Pancreas (tissue), 10 donors: ENCODE measurements around the gene ACTR8. TPM values are rescaled to one million over a fixed set of nuclear protein-coding genes. Genes with fewer than 3 reads are reported as not detected.

Experiments used
- ATAC-seq, 4 donors: fragments of 200-7000 bp; cut with Tn5 transposase; one replicate each; pipeline versions ENCODE4 v1.8.0 to v1.9.1; 2020; ENCODE audit warnings: mild to moderate bottlenecking in 4 of 4, moderate library complexity in 4 of 4
- DNase-seq, 6 donors: peaks; one replicate each; pipeline ENCODE4 v3.0.0-alpha.2; 2020
- FAIRE-seq: peaks from 2 replicates; lab custom pipeline; 2012; peaks lifted over from hg19 to GRCh38; lab: Jason Lieb, UNC
- H3K27ac ChIP-seq, 4 donors: fragments of 200-600 bp; sonication (generic); 1 replicate in 3 of 4; 2 replicates in 1 of 4; pipeline versions ENCODE4 v1.5.0 to v1.8.0; 2020
- H3K27me3 ChIP-seq, 4 donors: fragments of 200-600 bp; one replicate each; pipeline ENCODE4 v1.8.0; 2021
- H3K36me3 ChIP-seq, 3 donors: fragments of 200-600 bp; sonication (generic) in 1 of 3; one replicate each; pipeline versions ENCODE4 v1.5.0 to v1.8.0; 2020 to 2021
- H3K4me1 ChIP-seq, 3 donors: fragments of 200-600 bp; one replicate each; pipeline ENCODE4 v1.8.0; 2021
- H3K4me3 ChIP-seq, 4 donors: fragments of 200-600 bp; sonication (generic) in 2 of 4; one replicate each; pipeline versions ENCODE4 v1.5.0 to v1.8.0; 2020 to 2021
- H3K9me3 ChIP-seq, 4 donors: fragments of 200-600 bp; one replicate each; pipeline ENCODE4 v1.8.0; 2021
- WGBS, 2 donors: extraction: QIAGEN DNeasy Blood & Tissue Kit; methylation state at CpG; one replicate each; pipeline ENCODE4 v1.1.7; 2013; 5-methylcytosine and 5-hydroxymethylcytosine counted together
- intact Hi-C, 3 donors: fragments of 100-400 bp; cut with DNase I; formaldehyde crosslinking; loops; one replicate each; pipeline versions ENCODE4 v1.11.1 to v1.14.2; 2022
- polyA plus RNA-seq, 2 donors: library from polyadenylated mRNA; stranded (reverse); fragments of 200-250 nt; gene quantifications; one replicate each; pipeline ENCODE4 v1.2.3, GENCODE V29; 2013
- total RNA-seq, 6 donors: library from RNA; stranded (reverse); fragmentation: NEBNext Ultra II Directional in 4 of 6; extraction: Animal tissue kit (Norgen Biotek cat#: 25700) in 4 of 6; gene quantifications; one replicate each; pipeline versions ENCODE4 v1.2.1 to v1.2.4, GENCODE V29; 2021 to 2023
- TF ChIP-seq, protein P1 (sequence below), 4 donors: fragments of 200-600 bp; sonication (generic) in 3 of 4; IDR thresholded peaks; one replicate each; pipeline versions ENCODE4 v1.5.0 to v1.8.0; 2021; ENCODE audit warnings: antibody characterized with exemption in 4 of 4
- donor health status: healthy with polysubstance abuse.
- donor health status: DM: no; HTN: no; CAD: no; lungs with moderate emphysema.
- donor health status: DM: no; HTN: no; CAD: no.
- donor health status: control.
- donor health status: control.
- donor health status: Bipolar disorder and iron deficiency.
- donor health status: DM: yes; HTN: yes; CAD: no.
- donor health status: DM: no; HTN: no; CAD: no.
- donor health status: DM: no; HTN: no; CAD: no.
- donor health status: DM: yes; HTN: yes; CAD: no.

Gene ACTR8
- total and polyA plus RNA-seq, 8 donors = 9.5 to 19.2 (median 13.6) TPM

DNA sequence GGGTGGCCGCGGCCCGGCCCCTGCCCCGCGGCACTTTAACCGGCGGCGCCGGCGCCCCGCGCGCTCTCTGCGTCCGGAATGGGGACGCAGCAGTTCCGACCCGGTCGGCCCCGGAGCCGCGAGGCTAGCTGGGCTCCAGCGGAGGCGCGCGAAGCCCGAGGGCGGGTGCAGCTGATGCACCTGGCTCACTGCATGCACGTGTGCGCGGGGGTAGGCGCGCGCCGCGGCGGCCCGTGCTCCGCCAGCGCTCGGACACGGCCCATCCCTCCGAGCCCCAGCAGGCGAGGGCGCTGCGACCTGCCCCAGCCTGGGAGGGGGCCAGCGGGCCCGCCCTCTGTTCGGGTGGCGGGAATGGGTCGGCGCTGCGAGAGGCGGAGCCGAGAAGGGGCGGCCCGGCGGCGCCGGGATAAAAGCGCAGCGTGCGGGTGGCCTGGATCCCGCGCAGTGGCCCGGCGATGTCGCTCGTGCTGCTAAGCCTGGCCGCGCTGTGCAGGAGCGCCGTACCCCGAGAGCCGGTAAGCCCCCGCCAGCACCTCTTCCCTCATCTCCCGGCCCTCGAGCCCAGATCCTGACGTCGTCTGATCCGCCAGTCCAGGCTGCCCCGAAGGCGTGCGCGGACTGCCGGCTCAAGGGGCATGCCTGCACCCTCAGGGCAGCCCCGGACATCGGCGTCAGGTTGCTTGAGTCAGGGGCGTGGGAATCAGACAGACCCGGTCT, 35.7 kb downstream of the ACTR8 start, which contains the start of the genes CHDH and IL17RB:
TSS of gene CHDH (minus strand) at position 286 of the 717 bp plus-strand sequence. CDS start 22,411 bp downstream, outside the sequence.
TSS of gene IL17RB (plus strand) at position 435 of the 717 bp plus-strand sequence. CDS start at position 456, 21 bp downstream.
- intact Hi-C loops = no loop called here
- Histone ChIP-seq H3K4me1 (peaks cover 29 to 32% (median 32%) of the 10 kb centered on the region in 3 donors), H3K4me3 (peak within 1 kb of the TSS; percentile 52 to 88 (median 78)), H3K36me3 (no peaks in the 10 kb centered on the region), H3K27ac (peak within 1 kb of the TSS; percentile 95 to 99 (median 96)), H3K9me3 (no peaks in the 10 kb centered on the region), H3K27me3 (no peaks in the 10 kb centered on the region)
- DNase-seq (peak; percentile 90 to 95 (median 92)), ATAC-seq (peak; percentile 75 to 83 (median 80)), FAIRE-seq (no peak)
- 1% methylated on average over 77 to 91 of the region's 91 CpGs for WGBS, 2 donors
- TF ChIP-seq, protein P1, sequence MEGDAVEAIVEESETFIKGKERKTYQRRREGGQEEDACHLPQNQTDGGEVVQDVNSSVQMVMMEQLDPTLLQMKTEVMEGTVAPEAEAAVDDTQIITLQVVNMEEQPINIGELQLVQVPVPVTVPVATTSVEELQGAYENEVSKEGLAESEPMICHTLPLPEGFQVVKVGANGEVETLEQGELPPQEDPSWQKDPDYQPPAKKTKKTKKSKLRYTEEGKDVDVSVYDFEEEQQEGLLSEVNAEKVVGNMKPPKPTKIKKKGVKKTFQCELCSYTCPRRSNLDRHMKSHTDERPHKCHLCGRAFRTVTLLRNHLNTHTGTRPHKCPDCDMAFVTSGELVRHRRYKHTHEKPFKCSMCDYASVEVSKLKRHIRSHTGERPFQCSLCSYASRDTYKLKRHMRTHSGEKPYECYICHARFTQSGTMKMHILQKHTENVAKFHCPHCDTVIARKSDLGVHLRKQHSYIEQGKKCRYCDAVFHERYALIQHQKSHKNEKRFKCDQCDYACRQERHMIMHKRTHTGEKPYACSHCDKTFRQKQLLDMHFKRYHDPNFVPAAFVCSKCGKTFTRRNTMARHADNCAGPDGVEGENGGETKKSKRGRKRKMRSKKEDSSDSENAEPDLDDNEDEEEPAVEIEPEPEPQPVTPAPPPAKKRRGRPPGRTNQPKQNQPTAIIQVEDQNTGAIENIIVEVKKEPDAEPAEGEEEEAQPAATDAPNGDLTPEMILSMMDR (IDR thresholded peaks at IDR 0.05) = no peak

DNA sequence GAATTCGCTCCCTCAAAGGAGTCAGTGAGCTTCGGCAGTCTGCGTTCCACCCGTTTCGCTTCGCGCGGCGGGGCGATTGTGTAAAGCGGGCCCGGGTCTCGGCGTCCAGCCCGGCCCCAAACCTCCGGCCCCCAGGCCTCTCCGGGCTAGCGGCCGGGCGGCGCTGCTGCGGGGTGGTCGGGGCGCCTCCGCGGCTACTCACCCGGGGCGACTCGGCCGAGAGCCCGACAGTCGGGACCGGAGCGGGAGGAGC, 36.1 kb downstream of the ACTR8 start:
- Histone ChIP-seq H3K4me1 (peaks cover 32 to 37% (median 36%) of the 10 kb centered on the region in 3 donors), H3K4me3 (peak overlapping the region; percentile 52 to 88 (median 78)), H3K27ac (peak overlapping the region; percentile 95 to 99 (median 96)), H3K9me3 (no peaks in the 10 kb centered on the region), H3K27me3 (no peaks in the 10 kb centered on the region), H3K36me3 (no peaks in the 10 kb centered on the region)
- no peak for FAIRE-seq
- TF ChIP-seq, protein P1 (IDR thresholded peaks at IDR 0.05) = no peak
- DNase-seq = peak in 1 of 6 donors; percentile 80
- peak in 1 of 4 donors; percentile 0 for ATAC-seq
- 0 to 1% methylated on average over 34 of the region's 34 CpGs for WGBS, 2 donors
- intact Hi-C loops = no loop called here

DNA sequence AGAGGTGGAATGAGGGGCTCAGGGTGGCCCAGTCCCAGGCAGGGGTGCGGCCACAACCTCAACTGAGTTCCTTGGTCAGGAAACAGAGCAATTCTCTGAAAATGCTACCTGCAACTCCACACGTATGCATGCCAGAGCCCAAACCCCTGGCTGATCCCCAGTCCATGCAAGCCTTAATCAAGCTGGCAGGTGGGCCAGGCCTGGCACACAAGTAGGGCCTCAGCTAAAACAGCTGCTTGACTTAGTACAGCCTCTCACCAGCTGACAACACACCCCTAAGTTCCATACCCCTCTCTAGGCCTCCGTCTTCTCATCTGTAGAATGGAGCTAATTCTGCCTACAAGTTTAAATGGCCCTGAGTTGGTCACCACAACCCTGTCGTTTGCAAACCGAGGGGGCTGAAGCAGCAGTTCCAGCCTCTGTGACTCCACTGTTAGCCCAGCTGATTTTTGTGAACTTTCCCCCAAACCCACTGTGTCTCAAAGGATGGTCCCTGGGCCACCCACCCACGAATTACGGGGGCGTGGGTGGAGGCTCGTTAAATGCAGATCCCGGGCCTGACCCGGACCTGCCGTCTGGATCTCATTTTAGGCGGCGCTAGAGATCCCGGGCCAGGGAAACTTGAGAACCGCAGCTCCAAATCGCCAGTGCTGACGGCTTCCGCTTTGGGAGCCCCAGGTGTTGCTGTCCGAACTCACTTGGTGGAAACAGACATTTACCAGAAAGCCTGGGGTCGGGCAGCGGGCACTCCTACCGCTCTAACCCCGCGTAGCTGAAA, 36.7 kb downstream of the ACTR8 start:
- WGBS, 2 donors = 5 to 6% methylated on average over 25 of the region's 25 CpGs
- no peaks in the 10 kb centered on the region for H3K36me3 ChIP-seq
- H3K9me3 ChIP-seq = no peaks in the 10 kb centered on the region
- TF ChIP-seq, protein P1 (IDR thresholded peaks at IDR 0.05) = no peak
- intact Hi-C loops = no loop called here
- peak; percentile 18 to 56 (median 32) for ATAC-seq
- H3K27me3 ChIP-seq = no peaks in the 10 kb centered on the region
- FAIRE-seq = no peak
- H3K4me1 ChIP-seq = peaks cover 32 to 40% (median 36%) of the 10 kb centered on the region in 3 donors
- H3K4me3 ChIP-seq = peak overlapping the region; percentile 52 to 88 (median 78)
- peak overlapping the region; percentile 95 to 99 (median 96) for H3K27ac ChIP-seq
- DNase-seq = peak in 5 of 6 donors; percentile 69 to 87 (median 71)

DNA sequence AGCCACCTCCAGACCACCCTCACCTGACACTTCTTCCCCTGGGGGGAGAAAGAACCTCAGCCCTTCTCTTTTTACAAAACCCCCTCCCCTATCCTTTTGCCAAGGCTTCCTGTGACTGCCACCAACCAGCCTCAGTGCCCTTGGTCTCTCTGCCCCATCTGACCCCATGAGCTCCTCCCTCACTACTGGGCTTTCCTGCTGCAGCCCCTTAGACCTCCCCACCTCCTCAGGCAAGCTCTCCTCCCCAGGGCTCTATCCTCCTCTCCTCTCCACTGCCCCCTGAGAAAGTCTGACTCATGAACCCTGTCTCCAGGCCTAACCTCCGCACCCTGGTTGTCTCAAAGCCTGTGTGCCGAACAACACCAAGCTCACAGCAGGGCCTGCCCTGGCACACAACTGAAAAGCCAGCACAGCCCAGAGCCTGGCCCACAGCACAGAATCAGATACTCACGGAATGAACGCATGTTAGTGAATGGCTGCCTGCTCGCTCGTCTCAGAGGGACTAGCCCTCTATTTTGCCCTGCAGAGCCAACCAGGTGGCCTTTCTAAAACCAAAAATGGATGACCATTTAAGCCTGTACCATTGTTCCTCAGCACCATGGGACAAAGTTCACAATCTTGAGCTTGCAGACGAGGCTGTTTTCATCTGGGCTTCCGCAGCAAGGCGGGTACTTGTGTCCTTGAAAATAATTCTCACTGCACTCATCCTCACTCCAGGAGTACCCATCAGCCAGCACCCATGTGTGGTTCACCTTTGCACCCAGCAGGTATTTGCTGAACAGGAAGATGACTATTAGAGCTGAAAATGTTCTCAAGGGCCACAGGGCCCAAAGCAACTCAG, 37.5 kb downstream of the ACTR8 start:
- no peak for FAIRE-seq
- no peaks in the 10 kb centered on the region for H3K9me3 ChIP-seq
- H3K4me3 ChIP-seq = peak overlapping the region in 3 of 4 donors; percentile 75 to 88 (median 81)
- peaks cover 0 to 5% (median 0%) of the 10 kb centered on the region in 3 donors for H3K36me3 ChIP-seq
- H3K4me1 ChIP-seq = peaks cover 32 to 40% (median 36%) of the 10 kb centered on the region in 3 donors
- ATAC-seq = peak in 1 of 4 donors; percentile 1
- peak in 3 of 6 donors; percentile 26 to 74 (median 47) for DNase-seq
- no peaks in the 10 kb centered on the region for H3K27me3 ChIP-seq
- 21% methylated on average over 9 of the region's 9 CpGs for WGBS, 2 donors
- TF ChIP-seq, protein P1 (IDR thresholded peaks at IDR 0.05) = no peak
- H3K27ac ChIP-seq = peak overlapping the region; percentile 95 to 99 (median 96)
- intact Hi-C loops = no loop called here
